Measurements from ENCODE around the gene NAGLU.
A peak's percentile ranks its signal among the peaks of the same experiment; 100 is the strongest.
"Not testable (repeated sequence)": the region's sequence is repeated elsewhere in the genome, so short reads cannot be mapped to it uniquely, and the experiment has no call there.

The NAGLU gene

DNA sequence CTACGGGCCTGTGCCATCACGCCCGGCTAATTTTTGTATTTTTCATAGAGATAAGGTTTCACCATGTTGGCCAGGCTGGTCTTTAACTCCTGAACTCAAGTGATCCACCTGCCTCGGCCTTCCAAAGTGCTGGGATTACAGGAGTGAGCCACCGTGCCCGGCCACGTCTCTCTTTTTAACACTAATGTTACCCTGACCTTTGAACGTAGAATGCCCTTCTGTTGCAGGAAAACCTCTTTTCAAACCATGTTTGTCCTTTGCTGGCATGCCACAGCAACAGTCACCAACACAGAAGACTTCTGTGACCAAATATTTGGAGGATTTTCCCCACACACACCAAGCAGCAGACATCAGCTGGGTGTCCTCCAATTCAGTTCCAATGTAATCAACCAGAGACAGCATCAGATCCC, 8.8 kb downstream of the NAGLU start:
- peaks cover 17% of the 10 kb centered on the region for H3K4me1 Mint-ChIP-seq (ENCODE audit: low read depth)
- no peak for DNase-seq (ENCODE audit: low spot score)
- no peak overlapping the region for H3K4me3 Mint-ChIP-seq
- no peaks in the 10 kb centered on the region for H3K27me3 Mint-ChIP-seq (ENCODE audit: low read depth)
- no peaks in the 10 kb centered on the region for H3K9me3 Mint-ChIP-seq
- H3K36me3 Mint-ChIP-seq (ENCODE audit: low read depth) = peaks cover 7% of the 10 kb centered on the region
- no peak overlapping the region for H3K27ac Mint-ChIP-seq

DNA sequence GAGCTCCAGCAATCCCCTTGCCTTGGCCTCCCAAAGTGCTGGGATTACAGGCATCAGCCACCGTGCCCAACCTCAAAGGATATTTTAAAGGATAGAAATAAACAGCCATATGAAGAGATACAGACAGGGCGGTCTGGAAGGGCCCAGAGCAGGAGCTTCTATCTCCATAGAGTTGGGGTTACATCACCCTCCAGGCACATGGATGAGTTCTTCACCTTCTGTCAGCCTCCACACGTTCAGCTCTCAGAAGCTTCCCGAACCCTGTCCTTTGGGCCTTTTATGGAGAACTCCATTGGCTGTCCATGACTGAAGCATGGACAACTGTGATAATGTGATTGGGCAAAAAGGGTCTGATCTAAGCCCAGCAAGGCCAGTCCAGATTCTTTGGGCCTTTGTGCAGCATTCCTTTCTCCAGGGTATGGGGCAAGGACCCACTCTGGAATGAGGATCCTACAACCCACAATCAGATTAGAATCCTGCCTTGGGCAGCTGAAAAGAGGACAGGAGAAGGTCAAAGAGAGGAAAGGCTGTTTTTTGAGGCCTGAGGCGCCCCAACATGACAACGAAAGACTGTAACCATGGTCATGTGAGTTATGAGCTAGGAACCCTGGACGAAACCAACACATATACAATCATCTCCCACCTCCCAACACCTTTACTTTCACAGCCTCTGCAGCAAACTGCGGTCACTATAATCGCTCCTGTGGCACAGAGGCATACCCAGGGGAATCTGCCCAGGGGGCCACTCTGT, 9.9 kb downstream of the NAGLU start:
- H3K4me1 Mint-ChIP-seq (ENCODE audit: low read depth) = peaks cover 12% of the 10 kb centered on the region
- not testable (repeated sequence) for H3K9me3 Mint-ChIP-seq; DNase-seq (ENCODE audit: low spot score); H3K36me3 Mint-ChIP-seq (ENCODE audit: low read depth); H3K27ac Mint-ChIP-seq; H3K4me3 Mint-ChIP-seq; H3K27me3 Mint-ChIP-seq (ENCODE audit: low read depth)

DNA sequence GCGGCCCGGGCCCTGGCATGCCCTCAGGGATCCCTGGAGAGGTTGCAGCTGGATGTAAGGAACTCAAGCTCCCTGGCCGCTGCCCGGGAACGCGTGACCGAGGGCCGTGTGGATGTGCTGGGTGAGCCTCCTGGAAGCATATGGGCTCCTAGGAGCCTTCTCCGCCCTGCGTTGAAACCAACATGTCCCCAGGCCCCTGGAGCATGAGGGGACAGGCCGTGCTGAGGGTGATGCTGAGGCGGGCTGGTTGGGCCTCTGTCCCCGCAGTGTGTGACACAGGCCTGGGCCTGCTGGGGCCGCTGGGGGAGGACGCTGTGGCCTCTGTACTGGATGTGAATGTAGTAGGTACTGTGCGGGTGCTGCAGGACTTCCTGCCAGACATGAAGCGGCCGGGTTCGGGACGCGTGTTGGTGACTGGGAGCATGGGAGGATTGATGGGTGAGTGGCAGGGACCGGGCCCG, 11.0 kb downstream of the NAGLU start:
- Mint-ChIP-seq H3K27me3 (ENCODE audit: low read depth) (no peaks in the 10 kb centered on the region), H3K4me1 (ENCODE audit: low read depth) (peaks cover 6% of the 10 kb centered on the region), H3K27ac (no peak overlapping the region), H3K36me3 (ENCODE audit: low read depth) (peaks cover 5% of the 10 kb centered on the region), H3K9me3 (no peaks in the 10 kb centered on the region), H3K4me3 (no peak overlapping the region)
- DNase-seq (ENCODE audit: low spot score) = no peak

GRCh38 chr17:42547698-42548069, 11.6 kb downstream of the NAGLU start:
- peaks cover 6% of the 10 kb centered on the region for H3K4me1 Mint-ChIP-seq (ENCODE audit: low read depth)
- peaks cover 5% of the 10 kb centered on the region for H3K36me3 Mint-ChIP-seq (ENCODE audit: low read depth)
- no peak for DNase-seq (ENCODE audit: low spot score)
- no peaks in the 10 kb centered on the region for H3K9me3 Mint-ChIP-seq
- H3K27ac Mint-ChIP-seq = no peak overlapping the region
- H3K4me3 Mint-ChIP-seq = peak overlapping the region; percentile 9
- H3K27me3 Mint-ChIP-seq (ENCODE audit: low read depth) = no peaks in the 10 kb centered on the region

- peak overlapping the region; percentile 38 for H3K4me3 Mint-ChIP-seq
- peak; percentile 68 for DNase-seq (ENCODE audit: low spot score)
- no peaks in the 10 kb centered on the region for H3K9me3 Mint-ChIP-seq
- H3K27me3 Mint-ChIP-seq (ENCODE audit: low read depth) = no peaks in the 10 kb centered on the region
- peaks cover 6% of the 10 kb centered on the region for H3K36me3 Mint-ChIP-seq (ENCODE audit: low read depth)
- H3K4me1 Mint-ChIP-seq (ENCODE audit: low read depth) = peaks cover 6% of the 10 kb centered on the region
- H3K27ac Mint-ChIP-seq = no peak overlapping the region
Observed at GRCh38 chr17:42548070-42548837, 12.2 kb downstream of the NAGLU start.

DNA sequence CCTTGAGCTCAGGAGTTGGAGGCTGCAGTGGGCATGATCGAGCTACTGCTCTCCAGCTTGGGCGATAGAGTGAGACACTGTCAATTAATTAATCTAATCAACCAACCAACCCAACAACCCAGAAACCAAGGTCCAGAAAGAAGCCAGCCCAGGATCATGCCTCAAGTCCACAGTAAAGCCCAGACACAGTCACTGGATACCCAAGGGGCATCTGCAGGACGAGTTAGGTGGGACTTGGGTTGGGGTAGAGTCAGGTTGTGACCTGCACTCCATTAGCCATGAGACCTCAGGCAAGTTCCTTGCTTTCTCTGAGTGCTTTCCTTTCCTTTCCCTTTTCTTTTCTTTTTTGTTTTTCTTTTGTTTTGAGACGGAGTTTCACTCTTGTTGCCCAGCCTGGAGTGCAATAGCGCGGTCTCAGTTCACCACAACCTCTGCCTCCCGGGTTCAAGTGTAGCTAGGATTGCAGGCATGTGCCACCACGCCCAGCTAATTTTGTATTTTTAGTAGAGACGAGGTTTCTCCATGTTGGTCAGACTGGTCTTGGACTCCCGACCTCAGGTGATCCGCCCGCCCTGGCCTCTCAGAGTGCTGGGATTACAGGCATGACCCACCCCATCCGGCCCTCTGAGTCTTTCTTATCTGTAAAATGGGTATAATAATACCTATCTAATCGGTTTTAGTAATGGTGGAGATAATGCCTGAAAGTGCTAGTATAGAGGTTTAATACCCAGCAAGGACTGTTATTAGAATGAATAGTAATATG, 13.1 kb downstream of the NAGLU start:
- no peaks in the 10 kb centered on the region for H3K27me3 Mint-ChIP-seq (ENCODE audit: low read depth)
- peaks cover 8% of the 10 kb centered on the region for H3K36me3 Mint-ChIP-seq (ENCODE audit: low read depth)
- H3K4me3 Mint-ChIP-seq = peak overlapping the region; percentile 38
- H3K27ac Mint-ChIP-seq = no peak overlapping the region
- no peaks in the 10 kb centered on the region for H3K9me3 Mint-ChIP-seq
- peaks cover 6% of the 10 kb centered on the region for H3K4me1 Mint-ChIP-seq (ENCODE audit: low read depth)
- DNase-seq (ENCODE audit: low spot score) = no peak

GRCh38 chr17:42552736-42553135, 16.7 kb downstream of the NAGLU start, which contains the start of gene HSD17B1:
TSS of gene HSD17B1 (plus strand) at chr17:42552923. CDS start at chr17:42552934, 11 bp downstream.
- not testable (repeated sequence) for H3K36me3 Mint-ChIP-seq (ENCODE audit: low read depth); H3K9me3 Mint-ChIP-seq; DNase-seq (ENCODE audit: low spot score); H3K27me3 Mint-ChIP-seq (ENCODE audit: low read depth)
- Mint-ChIP-seq H3K27ac (peak within 1 kb of the TSS; percentile 63), H3K4me1 (ENCODE audit: low read depth) (peaks cover 16% of the 10 kb centered on the region), H3K4me3 (peak within 1 kb of the TSS; percentile 91)

GRCh38 chr17:42553161-42553818, 17.2 kb downstream of the NAGLU start:
- H3K4me3 Mint-ChIP-seq = peak overlapping the region; percentile 91
- H3K4me1 Mint-ChIP-seq (ENCODE audit: low read depth) = peaks cover 16% of the 10 kb centered on the region
- H3K9me3 Mint-ChIP-seq = no peaks in the 10 kb centered on the region
- no peak for DNase-seq (ENCODE audit: low spot score)
- H3K36me3 Mint-ChIP-seq (ENCODE audit: low read depth) = peaks cover 5% of the 10 kb centered on the region
- H3K27me3 Mint-ChIP-seq (ENCODE audit: low read depth) = no peaks in the 10 kb centered on the region
- H3K27ac Mint-ChIP-seq = peak overlapping the region; percentile 63

DNA sequence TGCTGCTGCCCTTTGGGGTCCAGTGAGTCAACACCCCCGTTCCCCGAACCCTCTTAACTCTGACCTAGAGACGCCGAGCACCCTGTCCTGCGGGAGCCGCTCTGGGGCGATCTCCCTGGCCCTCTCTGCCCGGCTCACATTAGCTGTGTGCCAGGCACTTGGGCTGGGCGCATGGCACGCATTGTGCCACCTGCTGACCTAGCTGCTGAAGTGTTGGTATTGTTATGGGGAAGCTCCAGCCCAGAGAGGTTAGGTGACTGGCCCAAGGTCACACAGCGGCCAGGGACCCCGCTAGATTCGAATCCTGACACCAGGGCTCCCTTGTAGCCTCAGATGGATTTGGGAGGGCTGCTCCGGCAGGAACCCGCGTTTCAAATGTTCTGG, 17.8 kb downstream of the NAGLU start:
- no peaks in the 10 kb centered on the region for H3K27me3 Mint-ChIP-seq (ENCODE audit: low read depth)
- peaks cover 16% of the 10 kb centered on the region for H3K4me1 Mint-ChIP-seq (ENCODE audit: low read depth)
- H3K4me3 Mint-ChIP-seq = peak overlapping the region; percentile 91
- H3K36me3 Mint-ChIP-seq (ENCODE audit: low read depth) = peaks cover 5% of the 10 kb centered on the region
- no peaks in the 10 kb centered on the region for H3K9me3 Mint-ChIP-seq
- DNase-seq (ENCODE audit: low spot score) = no peak
- peak overlapping the region; percentile 92 for H3K27ac Mint-ChIP-seq

DNA sequence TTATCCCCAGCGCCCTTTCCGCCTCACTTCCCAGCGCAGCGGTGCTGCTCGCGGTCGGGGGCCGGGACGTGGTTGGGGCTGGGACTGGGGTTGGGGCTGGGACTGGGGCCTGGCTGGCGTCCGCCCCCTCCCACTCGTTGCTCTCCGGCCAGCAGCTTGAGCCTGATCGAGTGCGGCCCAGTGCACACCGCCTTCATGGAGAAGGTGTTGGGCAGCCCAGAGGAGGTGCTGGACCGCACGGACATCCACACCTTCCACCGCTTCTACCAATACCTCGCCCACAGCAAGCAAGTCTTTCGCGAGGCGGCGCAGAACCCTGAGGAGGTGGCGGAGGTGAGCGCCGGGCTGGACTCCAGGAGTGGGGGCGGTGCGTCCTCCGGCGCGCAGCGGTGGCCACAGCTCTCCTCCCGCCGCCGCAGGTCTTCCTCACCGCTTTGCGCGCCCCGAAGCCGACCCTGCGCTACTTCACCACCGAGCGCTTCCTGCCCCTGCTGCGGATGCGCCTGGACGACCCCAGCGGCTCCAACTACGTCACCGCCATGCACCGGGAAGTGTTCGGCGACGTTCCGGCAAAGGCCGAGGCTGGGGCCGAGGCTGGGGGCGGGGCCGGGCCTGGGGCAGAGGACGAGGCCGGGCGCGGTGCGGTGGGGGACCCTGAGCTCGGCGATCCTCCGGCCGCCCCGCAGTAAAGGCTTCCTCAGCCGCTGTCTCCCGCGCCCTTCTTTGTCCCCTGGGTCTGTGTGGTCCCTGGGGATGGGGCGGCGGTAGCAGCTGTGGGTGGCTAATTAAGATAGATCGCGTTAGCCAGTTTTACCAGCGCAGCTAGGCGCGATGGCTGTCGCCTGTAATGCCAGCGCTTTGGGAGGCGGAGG, 18.4 kb downstream of the NAGLU start:
- Mint-ChIP-seq H3K4me3 (peak overlapping the region; percentile 91), H3K4me1 (ENCODE audit: low read depth) (peaks cover 14% of the 10 kb centered on the region), H3K27ac (peak overlapping the region; percentile 92), H3K27me3 (ENCODE audit: low read depth) (no peaks in the 10 kb centered on the region), H3K36me3 (ENCODE audit: low read depth) (peaks cover 5% of the 10 kb centered on the region), H3K9me3 (no peaks in the 10 kb centered on the region)
- DNase-seq (ENCODE audit: low spot score) = peak; percentile 81

- no peaks in the 10 kb centered on the region for H3K27me3 Mint-ChIP-seq (ENCODE audit: low read depth)
- H3K4me3 Mint-ChIP-seq = peak overlapping the region; percentile 91
- no peaks in the 10 kb centered on the region for H3K9me3 Mint-ChIP-seq
- no peak for DNase-seq (ENCODE audit: low spot score)
- H3K27ac Mint-ChIP-seq = peak overlapping the region; percentile 92
- H3K36me3 Mint-ChIP-seq (ENCODE audit: low read depth) = peaks cover 5% of the 10 kb centered on the region
- peaks cover 14% of the 10 kb centered on the region for H3K4me1 Mint-ChIP-seq (ENCODE audit: low read depth)
Observed at GRCh38 chr17:42555122-42555622, 19.1 kb downstream of the NAGLU start.

- not testable (repeated sequence) for H3K27ac Mint-ChIP-seq; DNase-seq (ENCODE audit: low spot score); H3K36me3 Mint-ChIP-seq (ENCODE audit: low read depth); H3K27me3 Mint-ChIP-seq (ENCODE audit: low read depth); H3K9me3 Mint-ChIP-seq
- Mint-ChIP-seq H3K4me3 (peak overlapping the region; percentile 91), H3K4me1 (ENCODE audit: low read depth) (peaks cover 15% of the 10 kb centered on the region)
Observed at GRCh38 chr17:42555961-42556617, 20.0 kb downstream of the NAGLU start.
